Choroid plexus epithelial cell (primary cell): ENCODE data around the gene IGLL5.

ENCODE experiments used
- DNase-seq: peaks from one replicate; pipeline ENCODE4 v3.0.0-alpha.2; 2010; ENCODE audit warnings: low read depth
- H3K4me3 ChIP-seq: 2 replicates; pipeline ENCODE4 v1.5.1; 2011; ENCODE audit warnings: low read depth, mild to moderate bottlenecking, control low read depth, low read length, moderate library complexity
- CTCF ChIP-seq: conservative IDR thresholded peaks from 2 replicates; pipeline ENCODE4 v1.5.1; 2011; ENCODE audit warnings: low read depth, mild to moderate bottlenecking, control low read depth, inconsistent platforms, low read length, moderate library complexity

IGLL5 gene

GRCh38 chr22:22941831-22942510, 54.4 kb downstream of the IGLL5 start:
- no peak overlapping the region for H3K4me3 ChIP-seq

DNA sequence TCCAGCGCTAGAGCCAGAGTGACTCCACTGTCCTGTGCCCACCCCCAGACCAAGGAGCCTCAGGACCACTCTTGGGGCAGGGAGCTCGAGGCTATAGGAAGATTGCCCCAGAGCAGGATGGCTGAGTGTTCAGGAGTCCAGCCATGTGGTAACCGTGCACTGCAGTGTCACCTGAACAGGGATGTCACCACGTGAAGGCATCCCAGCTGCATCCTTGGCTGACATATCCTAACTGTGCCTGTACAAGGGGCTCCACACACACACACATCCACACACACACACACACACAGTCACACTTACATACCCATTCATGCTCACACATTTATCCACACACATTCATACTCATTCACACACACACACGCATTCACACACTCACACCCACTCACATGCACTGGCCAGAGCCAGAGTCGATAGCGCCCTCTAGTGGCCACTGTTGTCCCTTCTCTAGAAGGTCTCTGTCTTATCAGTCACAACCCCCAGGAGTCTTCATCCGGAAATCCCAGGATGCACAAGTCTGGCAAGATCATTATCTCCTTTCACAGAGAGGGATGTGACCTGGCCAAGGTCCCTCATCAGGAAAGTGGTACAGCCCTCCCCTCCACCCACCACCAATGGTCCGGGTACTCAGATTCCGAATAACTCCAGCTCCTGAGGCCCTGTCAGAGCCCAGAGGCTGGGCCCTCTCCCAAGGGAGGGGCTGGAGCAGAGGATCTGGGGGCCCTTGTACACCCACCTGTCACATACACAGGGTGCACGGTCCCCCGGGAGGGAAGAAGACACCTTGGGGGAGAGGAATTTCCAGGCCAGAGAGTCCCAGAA, 55.1 kb downstream of the IGLL5 start:
- TF ChIP-seq CTCF = peak; percentile 88
- H3K4me3 ChIP-seq = no peak overlapping the region
- DNase-seq = peak; percentile 75

More at GRCh38 chr22:22941831-22942510, 54.4 kb downstream of the IGLL5 start:
- TF ChIP-seq CTCF = no peak
- no peak for DNase-seq

DNA sequence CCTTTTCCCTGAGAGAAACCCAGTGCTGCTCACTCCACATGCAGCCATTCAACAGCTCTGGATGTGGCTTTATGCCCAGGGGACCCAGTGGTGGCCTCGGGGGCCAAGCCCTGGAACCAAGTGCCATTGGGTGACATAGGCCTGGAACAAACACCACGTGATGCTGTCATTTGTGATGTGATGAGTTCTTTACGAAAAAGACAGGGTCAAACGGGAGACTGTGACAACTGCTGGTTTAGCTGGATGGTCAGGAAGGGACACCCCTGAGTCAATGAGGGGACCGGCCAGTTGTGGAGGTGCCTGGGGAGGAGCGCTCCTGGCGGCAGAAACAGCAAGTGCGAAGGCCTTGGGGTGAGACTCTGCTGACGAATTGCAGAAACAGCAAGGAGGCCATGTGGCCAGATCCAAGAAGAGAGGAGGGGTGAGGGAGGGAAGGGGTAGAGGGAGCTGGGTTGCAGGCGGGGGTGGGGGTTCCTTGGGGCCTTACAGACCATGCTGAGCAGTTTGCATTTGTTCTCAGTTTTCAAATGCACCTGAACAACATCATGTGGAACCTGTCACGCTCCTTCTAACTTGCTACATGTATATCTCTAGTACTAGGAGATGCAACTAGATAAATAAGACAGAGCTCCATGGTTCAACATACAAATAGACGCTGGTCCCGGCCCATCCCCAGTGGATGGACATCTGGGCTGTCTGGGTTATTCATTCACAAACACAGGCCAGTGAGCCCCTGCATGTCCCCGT, 56.1 kb downstream of the IGLL5 start:
- H3K4me3 ChIP-seq = no peak overlapping the region
- no peak for TF ChIP-seq CTCF
- DNase-seq = no peak

- no peak for TF ChIP-seq CTCF
- no peak overlapping the region for H3K4me3 ChIP-seq
- DNase-seq = no peak
These were observed 56.8 kb downstream of the IGLL5 start for GRCh38 chr22:22944268-22944985.

- no peak for DNase-seq
- TF ChIP-seq CTCF = no peak
- H3K4me3 ChIP-seq = no peak overlapping the region
These were observed 57.6 kb downstream of the IGLL5 start for GRCh38 chr22:22945195-22945594.
